IMR-90 (cell line): ENCODE data around the gene TNS2. TPM values are rescaled to one million over a fixed set of nuclear protein-coding genes. Genes with fewer than 3 reads are reported as not detected.
"Not testable (repeated sequence)": the region's sequence is repeated elsewhere in the genome, so short reads cannot be mapped to it uniquely, and the experiment has no call there.

Source experiments
- ATAC-seq: fragments of 200-7000 bp; cut with Tn5 transposase; 2 replicates; pipeline ENCODE4 v1.9.1; 2020; ENCODE audit warnings: low read depth, mild to moderate bottlenecking, moderate library complexity
- BruUV-seq: library from RNA; stranded (reverse); fragments of 400-500 nt; replicated peaks from 2 replicates; lab custom pipeline; 2021; lab: Mats Ljungman, UMichigan
- CTCF ChIA-PET: fragments of 300-600 bp; formaldehyde crosslinking; extraction: SDS; loops from one replicate; lab custom pipeline; 2021; ENCODE audit warnings: antibody characterized with exemption; lab: Yijun Ruan, JAX
- POLR2A ChIA-PET: fragments of 300-600 bp; sonication (Branson Sonifier 250); formaldehyde crosslinking; loops from one replicate; lab custom pipeline; 2022; ENCODE audit warnings: antibody characterized with exemption; ENCODE audit not compliant: unreplicated experiment; lab: Charles Lee
- DNase-seq: peaks from one replicate; pipeline ENCODE4 v3.0.0; 2013
- H2AFZ ChIP-seq: replicated peaks from 2 replicates; pipeline ENCODE3; 2013; ENCODE audit warnings: low read length, mild to moderate bottlenecking; ENCODE audit not compliant: poor library complexity
- H2AK5ac ChIP-seq: 2 replicates; pipeline ENCODE4 v1.6.1; 2013; ENCODE audit warnings: low read depth, low read length, inconsistent platforms
- H2AK9ac ChIP-seq: replicated peaks from 2 replicates; pipeline ENCODE3; 2013; ENCODE audit warnings: mild to moderate bottlenecking, low read depth, low read length, moderate library complexity; ENCODE audit not compliant: poor library complexity
- H2BK120ac ChIP-seq: 2 replicates; pipeline ENCODE4 v1.6.1; 2013; ENCODE audit warnings: low read depth, low read length, inconsistent platforms
- H2BK15ac ChIP-seq: 3 replicates; pipeline ENCODE4 v1.6.1; 2013; ENCODE audit warnings: low read depth, low read length, inconsistent platforms
- H2BK20ac ChIP-seq: 2 replicates; pipeline ENCODE4 v1.6.1; 2013; ENCODE audit warnings: low read depth, mild to moderate bottlenecking, inconsistent platforms, low read length, moderate library complexity
- H2BK5ac ChIP-seq: 2 replicates; pipeline ENCODE4 v1.6.1; 2013; ENCODE audit warnings: mild to moderate bottlenecking, low read depth, low read length, inconsistent platforms; ENCODE audit not compliant: poor library complexity, severe bottlenecking
- H3K14ac ChIP-seq: replicated peaks from 2 replicates; pipeline ENCODE4 v1.6.1; 2013; ENCODE audit warnings: low read depth, low read length, inconsistent platforms
- H3K18ac ChIP-seq: 2 replicates; pipeline ENCODE4 v1.6.1; 2013; ENCODE audit warnings: low read depth, low read length, control low read depth
- H3K23ac ChIP-seq: 2 replicates; pipeline ENCODE4 v1.6.1; 2013; ENCODE audit warnings: low read depth, low read length, inconsistent platforms
- H3K27ac ChIP-seq: 2 replicates; pipeline ENCODE4 v1.5.1; 2013; ENCODE audit warnings: mild to moderate bottlenecking, control low read depth, low read length; ENCODE audit not compliant: insufficient read depth
- H3K27me3 ChIP-seq: 2 replicates; pipeline ENCODE4 v1.6.1; 2013; ENCODE audit warnings: low read length; ENCODE audit not compliant: control insufficient read depth, insufficient read depth
- H3K36me3 ChIP-seq: 2 replicates; pipeline ENCODE4 v1.6.1; 2013; ENCODE audit warnings: low read length, mixed read lengths; ENCODE audit not compliant: control insufficient read depth, insufficient read depth
- H3K4ac ChIP-seq: 2 replicates; pipeline ENCODE4 v1.6.1; 2013; ENCODE audit warnings: low read depth, low read length, inconsistent platforms
- H3K4me1 ChIP-seq: 2 replicates; pipeline ENCODE4 v1.6.1; 2013; ENCODE audit warnings: low read length, mixed read lengths; ENCODE audit not compliant: control insufficient read depth, insufficient read depth
- H3K4me2 ChIP-seq: 2 replicates; pipeline ENCODE4 v1.6.1; 2013; ENCODE audit warnings: low read depth, mild to moderate bottlenecking, control low read depth, low read length, moderate library complexity
- H3K4me3 ChIP-seq: 2 replicates; pipeline ENCODE4 v1.5.1; 2013; ENCODE audit warnings: low read depth, mild to moderate bottlenecking, control low read depth, low read length, moderate library complexity; ENCODE audit not compliant: insufficient read depth
- H3K56ac ChIP-seq: 2 replicates; pipeline ENCODE4 v1.6.1; 2013; ENCODE audit warnings: low read length, inconsistent platforms; ENCODE audit not compliant: insufficient read depth; ENCODE audit errors: extremely low read depth
- H3K79me1 ChIP-seq, 2 experiments: 2 replicates each; pipeline ENCODE4 v1.6.1; 2013; ENCODE audit warnings: low read length in 2 of 2, inconsistent platforms in 1 of 2, low read depth in 1 of 2
- H3K9ac ChIP-seq: 2 replicates; pipeline ENCODE4 v1.6.1; 2013; ENCODE audit warnings: low read depth, low read length, control low read depth
- H3K9me1 ChIP-seq: 2 replicates; pipeline ENCODE4 v1.6.1; 2013; ENCODE audit warnings: low read length, inconsistent platforms; ENCODE audit not compliant: insufficient read depth
- H3K9me3 ChIP-seq: 2 replicates; pipeline ENCODE4 v1.6.1; 2013; ENCODE audit warnings: low read length; ENCODE audit not compliant: control insufficient read depth, insufficient read depth
- H4K20me1 ChIP-seq: 2 replicates; pipeline ENCODE4 v1.6.1; 2013; ENCODE audit warnings: low read length, inconsistent platforms; ENCODE audit not compliant: insufficient read depth
- H4K5ac ChIP-seq: 2 replicates; pipeline ENCODE4 v1.6.1; 2013; ENCODE audit warnings: mild to moderate bottlenecking, low read depth, low read length, control low read depth
- H4K8ac ChIP-seq, 2 experiments: 2 replicates each; pipeline ENCODE4 v1.6.1; 2013; ENCODE audit warnings: low read depth in 2 of 2, low read length in 2 of 2, control low read depth in 1 of 2, inconsistent platforms in 1 of 2
- H4K91ac ChIP-seq: 2 replicates; pipeline ENCODE4 v1.6.1; 2013; ENCODE audit warnings: low read depth, low read length, inconsistent platforms; ENCODE audit not compliant: insufficient read depth
- WGBS, 2 experiments: methylation state at CpG; one replicate each; pipeline versions ENCODE4 v1.1.5 to v1.1.7; 2013; ENCODE audit warnings: missing lambda C conversion rate in 2 of 2; ENCODE audit not compliant: insufficient read length in 1 of 2; ENCODE audit errors: extremely low coverage in 2 of 2; 5-methylcytosine and 5-hydroxymethylcytosine counted together
- dilution Hi-C: fragments of 300-500 bp; cut with HindIII; formaldehyde crosslinking; loops from one replicate; pipeline ENCODE4 v1.14.3; 2018; ENCODE audit warnings: low sequenced_read_pairs; ENCODE audit not compliant: unreplicated experiment
- in situ Hi-C: fragments of 300-500 bp; cut with MboI; formaldehyde crosslinking; loops from 3 replicates; pipeline ENCODE4 v1.14.3; 2019; ENCODE audit warnings: low sequenced_read_pairs, inconsistent platforms, mixed read lengths
- intact Hi-C: fragments of 100-400 bp; cut with micrococcal nuclease; formaldehyde crosslinking; loops from 2 replicates; pipeline ENCODE4 v1.10.0; 2022
- polyA plus RNA-seq, 3 experiments: library from polyadenylated mRNA; depleted of rRNA; stranded (reverse); fragments of >200 nt; gene quantifications; 2 replicates each; pipeline ENCODE4 v1.2.3, GENCODE V29; 2012; ENCODE audit warnings: low replicate concordance in 1 of 3
- total RNA-seq: library from RNA; depleted of rRNA; stranded (reverse); fragments of >200 nt; gene quantifications from 2 replicates; pipeline ENCODE4 v1.2.3, GENCODE V29; 2012

The TNS2 gene
- total and polyA plus RNA-seq, 2 of the 4 experiments (the other 2 are of a cell fraction): 10.4 to 67.2 TPM

DNA sequence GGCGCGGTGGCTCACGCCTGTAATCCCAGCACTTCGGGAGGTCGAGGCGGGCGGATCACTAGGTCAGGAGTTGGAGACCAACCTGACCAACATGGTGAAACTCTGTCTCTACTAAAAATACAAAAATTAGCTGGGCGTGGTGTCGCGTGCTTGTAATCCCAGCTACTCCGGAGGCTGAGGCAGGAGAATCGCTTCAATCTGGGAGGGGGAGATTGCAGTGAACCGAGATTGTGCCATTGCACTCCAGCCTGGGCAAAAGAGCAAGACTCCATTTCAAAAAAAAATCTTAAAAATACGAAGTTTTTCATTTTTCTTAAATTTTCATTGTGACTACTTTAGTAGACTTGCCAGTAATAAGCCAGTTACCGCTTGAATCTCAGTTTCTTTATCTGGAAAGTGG lies 41.1 kb upstream of the TNS2 start:
- H4K5ac ChIP-seq, H3K56ac ChIP-seq, H3K18ac ChIP-seq, H3K27ac ChIP-seq, H3K14ac ChIP-seq, H3K4ac ChIP-seq, H3K9me1 ChIP-seq, H3K23ac ChIP-seq, ATAC-seq, H3K4me3 ChIP-seq, intact Hi-C loops, DNase-seq, H2BK5ac ChIP-seq, dilution Hi-C loops, H3K4me2 ChIP-seq, H3K4me1 ChIP-seq, H2AK9ac ChIP-seq, POLR2A ChIA-PET, in situ Hi-C loops, H3K9me3 ChIP-seq, H3K9ac ChIP-seq, H4K91ac ChIP-seq, CTCF ChIA-PET, H3K27me3 ChIP-seq, H2AFZ ChIP-seq, H4K8ac ChIP-seq, H2BK15ac ChIP-seq, H2AK5ac ChIP-seq, BruUV-seq, H2BK20ac ChIP-seq, H3K36me3 ChIP-seq, H2BK120ac ChIP-seq: not testable (repeated sequence)
- H3K79me1 ChIP-seq: peaks cover 17 to 53% of the 10 kb centered on the region in 2 experiments
- WGBS, 2 experiments: 96% methylated on average over 6 of the region's 15 CpGs; no CpG with 5 or more reads in 1 of the 2 experiments
- peaks cover 70% of the 10 kb centered on the region for H4K20me1 ChIP-seq
